Mesendoderm (in vitro differentiated cells): ENCODE measurements around the gene TRERF1.

ENCODE experiments used
- DNase-seq: peaks from one replicate; pipeline ENCODE4 v3.0.0; 2013
- H2AK5ac ChIP-seq: 2 replicates; pipeline ENCODE4 v1.6.1; 2013; ENCODE audit warnings: low read length, inconsistent platforms
- H2BK120ac ChIP-seq: 2 replicates; pipeline ENCODE4 v1.6.1; 2013; ENCODE audit warnings: low read depth, mild to moderate bottlenecking, low read length, moderate library complexity, mixed read lengths
- H2BK15ac ChIP-seq: replicated peaks from 2 replicates; pipeline ENCODE4 v1.6.1; 2013; ENCODE audit warnings: low read depth, mild to moderate bottlenecking, moderate library complexity
- H2BK5ac ChIP-seq: 2 replicates; pipeline ENCODE4 v1.6.1; 2013; ENCODE audit warnings: low read length, inconsistent platforms
- H3K18ac ChIP-seq: 2 replicates; pipeline ENCODE4 v1.6.1; 2013; ENCODE audit warnings: mild to moderate bottlenecking, low read length, mixed read lengths
- H3K23ac ChIP-seq: one replicate; pipeline ENCODE4 v1.6.1; 2013; ENCODE audit warnings: low read length
- H3K27ac ChIP-seq: 2 replicates; pipeline ENCODE4 v1.5.1; 2013; ENCODE audit warnings: low read depth, mild to moderate bottlenecking, inconsistent platforms, low read length, moderate library complexity
- H3K27me3 ChIP-seq: 2 replicates; pipeline ENCODE4 v1.6.1; 2013; ENCODE audit warnings: low read length, control low read depth, mild to moderate bottlenecking, inconsistent platforms; ENCODE audit not compliant: insufficient read depth, poor library complexity
- H3K36me3 ChIP-seq: 2 replicates; pipeline ENCODE4 v1.6.1; 2013; ENCODE audit warnings: low read length, inconsistent platforms; ENCODE audit not compliant: control insufficient read depth, insufficient read depth
- H3K4ac ChIP-seq: one replicate; pipeline ENCODE4 v1.6.1; 2013; ENCODE audit warnings: low read depth, mild to moderate bottlenecking, low read length, moderate library complexity
- H3K4me1 ChIP-seq: 2 replicates; pipeline ENCODE4 v1.6.1; 2013; ENCODE audit warnings: low read depth, low read length, inconsistent platforms; ENCODE audit not compliant: control insufficient read depth
- H3K4me2 ChIP-seq: 2 replicates; pipeline ENCODE4 v1.6.1; 2013; ENCODE audit warnings: low read length
- H3K4me3 ChIP-seq: 2 replicates; pipeline ENCODE4 v1.5.1; 2013; ENCODE audit warnings: mild to moderate bottlenecking, low read length
- H3K56ac ChIP-seq: one replicate; pipeline ENCODE4 v1.6.1; 2013; ENCODE audit warnings: low read length
- H3K79me1 ChIP-seq: 2 replicates; pipeline ENCODE4 v1.6.1; 2013; ENCODE audit warnings: low read length, inconsistent platforms
- H3K79me2 ChIP-seq: 2 replicates; pipeline ENCODE4 v1.6.1; 2013; ENCODE audit warnings: mild to moderate bottlenecking, low read length; ENCODE audit not compliant: control insufficient read depth, insufficient read depth
- H3K9ac ChIP-seq: 2 replicates; pipeline ENCODE4 v1.6.1; 2013; ENCODE audit warnings: low read length, inconsistent platforms
- H4K5ac ChIP-seq: one replicate; pipeline ENCODE4 v1.6.1; 2013; ENCODE audit warnings: low read length
- H4K8ac ChIP-seq: one replicate; pipeline ENCODE4 v1.6.1; 2013; ENCODE audit warnings: low read depth, mild to moderate bottlenecking, control low read depth, low read length, moderate library complexity
- WGBS: extraction: QIAGEN DNeasy Blood & Tissue Kit; methylation state at CpG from one replicate; pipeline ENCODE4 v1.1.7; 2013; ENCODE audit warnings: low lambda C conversion rate, missing lambda C conversion rate; ENCODE audit not compliant: insufficient coverage; ENCODE audit errors: extremely low coverage; 5-methylcytosine and 5-hydroxymethylcytosine counted together

TRERF1 gene

GRCh38 chr6:42344756-42345155 is 107.0 kb downstream of the TRERF1 start:
- Histone ChIP-seq H2BK5ac (no peak overlapping the region), H3K56ac (no peak overlapping the region), H3K9ac (no peak overlapping the region), H2AK5ac (no peak overlapping the region), H3K27ac (no peak overlapping the region), H3K27me3 (no peaks in the 10 kb centered on the region), H4K8ac (no peak overlapping the region), H3K79me1 (no peaks in the 10 kb centered on the region), H3K36me3 (no peaks in the 10 kb centered on the region), H3K4me2 (no peak overlapping the region), H3K4me1 (no peaks in the 10 kb centered on the region), H2BK15ac (no peak overlapping the region), H4K5ac (no peak overlapping the region), H2BK120ac (no peak overlapping the region), H3K18ac (no peak overlapping the region), H3K4ac (no peak overlapping the region), H3K4me3 (no peak overlapping the region), H3K79me2 (no peaks in the 10 kb centered on the region), H3K23ac (no peak overlapping the region)
- no CpG with 5 or more reads among the region's 1 CpG for WGBS
- no peak for DNase-seq

- Histone ChIP-seq H2BK5ac (no peak overlapping the region), H3K36me3 (no peaks in the 10 kb centered on the region), H2BK120ac (no peak overlapping the region), H3K27ac (no peak overlapping the region), H3K79me2 (no peaks in the 10 kb centered on the region), H3K56ac (no peak overlapping the region), H3K4ac (no peak overlapping the region), H3K4me3 (no peak overlapping the region), H2AK5ac (no peak overlapping the region), H3K23ac (no peak overlapping the region), H4K8ac (no peak overlapping the region), H3K9ac (no peak overlapping the region), H3K27me3 (no peaks in the 10 kb centered on the region), H3K79me1 (no peaks in the 10 kb centered on the region), H2BK15ac (no peak overlapping the region), H3K4me1 (no peaks in the 10 kb centered on the region), H3K4me2 (no peak overlapping the region), H3K18ac (no peak overlapping the region), H4K5ac (no peak overlapping the region)
- WGBS, result no CpG with 5 or more reads among the region's 3 CpGs
- DNase-seq, result no peak
Measured at GRCh38 chr6:42341771-42342553, 109.8 kb downstream of the TRERF1 start.

- Histone ChIP-seq H3K4me2 (no peak overlapping the region), H3K27me3 (no peaks in the 10 kb centered on the region), H3K36me3 (no peaks in the 10 kb centered on the region), H3K4me3 (no peak overlapping the region), H3K27ac (no peak overlapping the region), H2AK5ac (no peak overlapping the region), H3K79me1 (no peaks in the 10 kb centered on the region), H2BK5ac (no peak overlapping the region), H3K56ac (no peak overlapping the region), H3K4ac (no peak overlapping the region), H3K18ac (no peak overlapping the region), H3K23ac (no peak overlapping the region), H3K9ac (no peak overlapping the region), H2BK120ac (no peak overlapping the region), H3K79me2 (no peaks in the 10 kb centered on the region), H3K4me1 (no peaks in the 10 kb centered on the region), H2BK15ac (no peak overlapping the region), H4K8ac (no peak overlapping the region), H4K5ac (no peak overlapping the region)
- no peak for DNase-seq
- no CpG with 5 or more reads among the region's 5 CpGs for WGBS
Measured at GRCh38 chr6:42341221-42341620, 110.5 kb downstream of the TRERF1 start.

GRCh38 chr6:42340511-42340910 is 111.2 kb downstream of the TRERF1 start:
- Histone ChIP-seq H2BK15ac (no peak overlapping the region), H2BK5ac (no peak overlapping the region), H3K27ac (no peak overlapping the region), H3K23ac (no peak overlapping the region), H3K79me2 (no peaks in the 10 kb centered on the region), H4K5ac (no peak overlapping the region), H3K4me2 (no peak overlapping the region), H3K36me3 (no peaks in the 10 kb centered on the region), H3K4me1 (no peaks in the 10 kb centered on the region), H3K9ac (no peak overlapping the region), H2BK120ac (no peak overlapping the region), H3K56ac (no peak overlapping the region), H4K8ac (no peak overlapping the region), H3K4me3 (no peak overlapping the region), H3K4ac (no peak overlapping the region), H3K27me3 (no peaks in the 10 kb centered on the region), H3K79me1 (no peaks in the 10 kb centered on the region), H3K18ac (no peak overlapping the region), H2AK5ac (no peak overlapping the region)
- DNase-seq, result no peak
- no CpG with 5 or more reads among the region's 6 CpGs for WGBS

- Histone ChIP-seq H3K79me2 (no peaks in the 10 kb centered on the region), H3K4me2 (no peak overlapping the region), H3K36me3 (no peaks in the 10 kb centered on the region), H2AK5ac (no peak overlapping the region), H4K8ac (no peak overlapping the region), H3K27me3 (no peaks in the 10 kb centered on the region), H3K56ac (no peak overlapping the region), H2BK120ac (no peak overlapping the region), H3K79me1 (no peaks in the 10 kb centered on the region), H3K27ac (no peak overlapping the region), H3K23ac (no peak overlapping the region), H3K18ac (no peak overlapping the region), H2BK15ac (no peak overlapping the region), H4K5ac (no peak overlapping the region), H2BK5ac (no peak overlapping the region), H3K4ac (no peak overlapping the region), H3K4me3 (no peak overlapping the region), H3K9ac (no peak overlapping the region), H3K4me1 (no peaks in the 10 kb centered on the region)
- no peak for DNase-seq
- no CpG with 5 or more reads among the region's 2 CpGs for WGBS
Measured at GRCh38 chr6:42339991-42340401, 111.7 kb downstream of the TRERF1 start.

GRCh38 chr6:42338744-42339222 is 112.9 kb downstream of the TRERF1 start:
- H3K4me2 ChIP-seq, result no peak overlapping the region
- H3K79me2 ChIP-seq, result no peaks in the 10 kb centered on the region
- H3K18ac ChIP-seq, result no peak overlapping the region
- H3K4me1 ChIP-seq, result no peaks in the 10 kb centered on the region
- H3K79me1 ChIP-seq, result no peaks in the 10 kb centered on the region
- no peak overlapping the region for H2AK5ac ChIP-seq
- no peak overlapping the region for H2BK120ac ChIP-seq
- WGBS, result no CpG with 5 or more reads among the region's 7 CpGs
- DNase-seq, result no peak
- H3K56ac ChIP-seq, result no peak overlapping the region
- no peaks in the 10 kb centered on the region for H3K27me3 ChIP-seq
- H4K5ac ChIP-seq, result no peak overlapping the region
- no peak overlapping the region for H3K27ac ChIP-seq
- H2BK15ac ChIP-seq, result no peak overlapping the region
- no peak overlapping the region for H4K8ac ChIP-seq
- H3K4ac ChIP-seq, result no peak overlapping the region
- no peak overlapping the region for H2BK5ac ChIP-seq
- no peak overlapping the region for H3K9ac ChIP-seq
- no peak overlapping the region for H3K23ac ChIP-seq
- H3K36me3 ChIP-seq, result no peaks in the 10 kb centered on the region
- no peak overlapping the region for H3K4me3 ChIP-seq
